Measurements from ENCODE around the gene WWC1. TPM values are rescaled to one million over a fixed set of nuclear protein-coding genes. Genes with fewer than 3 reads are reported as not detected.
"Not testable (repeated sequence)": the region's sequence is repeated elsewhere in the genome, so short reads cannot be mapped to it uniquely, and the experiment has no call there.

WWC1 gene
- total RNA-seq, 1 donor from 2014 or later, result 2.2 TPM

GRCh38 chr5:168275940-168276339 lies 15.5 kb upstream of the WWC1 start:
- H3K4me3 ChIP-seq, result no peak overlapping the region

DNA sequence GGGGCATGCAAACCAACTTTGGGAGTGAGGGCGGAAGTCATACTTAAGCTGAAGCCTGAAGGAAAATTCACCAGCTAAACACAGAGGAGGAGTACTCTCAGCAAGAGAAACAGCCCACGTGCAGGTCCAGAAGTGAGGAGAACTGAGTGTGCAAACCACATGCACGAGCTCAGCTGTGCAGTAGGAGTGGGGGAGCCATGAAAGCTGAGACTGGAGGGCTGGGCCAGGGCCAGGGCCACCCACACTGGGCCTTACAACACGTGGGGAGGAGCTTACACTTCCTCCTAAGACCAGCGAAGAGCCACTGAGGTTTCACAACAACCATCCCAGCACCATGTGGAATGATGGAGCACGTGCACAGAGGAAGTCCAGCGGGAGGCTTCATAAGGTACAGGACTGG lies 9.3 kb upstream of the WWC1 start:
- Histone ChIP-seq H3K36me3 (no peaks in the 10 kb centered on the region), H3K4me1 (no peaks in the 10 kb centered on the region), H3K9me3 (replicated peaks) (peaks cover 30% of the 10 kb centered on the region), H3K27ac (replicated peaks) (no peak overlapping the region), H3K27me3 (ENCODE audit: low read depth) (peaks cover 38% of the 10 kb centered on the region), H3K4me3 (no peak overlapping the region)
- intact Hi-C loops (cut with micrococcal nuclease), result no loop called here
- TF ChIP-seq, protein P1, sequence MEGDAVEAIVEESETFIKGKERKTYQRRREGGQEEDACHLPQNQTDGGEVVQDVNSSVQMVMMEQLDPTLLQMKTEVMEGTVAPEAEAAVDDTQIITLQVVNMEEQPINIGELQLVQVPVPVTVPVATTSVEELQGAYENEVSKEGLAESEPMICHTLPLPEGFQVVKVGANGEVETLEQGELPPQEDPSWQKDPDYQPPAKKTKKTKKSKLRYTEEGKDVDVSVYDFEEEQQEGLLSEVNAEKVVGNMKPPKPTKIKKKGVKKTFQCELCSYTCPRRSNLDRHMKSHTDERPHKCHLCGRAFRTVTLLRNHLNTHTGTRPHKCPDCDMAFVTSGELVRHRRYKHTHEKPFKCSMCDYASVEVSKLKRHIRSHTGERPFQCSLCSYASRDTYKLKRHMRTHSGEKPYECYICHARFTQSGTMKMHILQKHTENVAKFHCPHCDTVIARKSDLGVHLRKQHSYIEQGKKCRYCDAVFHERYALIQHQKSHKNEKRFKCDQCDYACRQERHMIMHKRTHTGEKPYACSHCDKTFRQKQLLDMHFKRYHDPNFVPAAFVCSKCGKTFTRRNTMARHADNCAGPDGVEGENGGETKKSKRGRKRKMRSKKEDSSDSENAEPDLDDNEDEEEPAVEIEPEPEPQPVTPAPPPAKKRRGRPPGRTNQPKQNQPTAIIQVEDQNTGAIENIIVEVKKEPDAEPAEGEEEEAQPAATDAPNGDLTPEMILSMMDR (IDR thresholded peaks at IDR 0.05; ENCODE audit: borderline replicate concordance), result no peak
- DNase-seq, result no peak

More at GRCh38 chr5:168275940-168276339, 15.5 kb upstream of the WWC1 start:
- TF ChIP-seq, protein P1 (IDR thresholded peaks at IDR 0.05; ENCODE audit: borderline replicate concordance), result no peak
- DNase-seq, result no peak
- H3K36me3 ChIP-seq, result no peaks in the 10 kb centered on the region
- H3K27ac ChIP-seq (replicated peaks), result no peak overlapping the region
- intact Hi-C loops (cut with micrococcal nuclease), result no loop called here
- H3K9me3 ChIP-seq (replicated peaks), result no peaks in the 10 kb centered on the region
- H3K27me3 ChIP-seq (ENCODE audit: low read depth), result peaks cover 24% of the 10 kb centered on the region
- H3K4me1 ChIP-seq, result no peaks in the 10 kb centered on the region

DNA sequence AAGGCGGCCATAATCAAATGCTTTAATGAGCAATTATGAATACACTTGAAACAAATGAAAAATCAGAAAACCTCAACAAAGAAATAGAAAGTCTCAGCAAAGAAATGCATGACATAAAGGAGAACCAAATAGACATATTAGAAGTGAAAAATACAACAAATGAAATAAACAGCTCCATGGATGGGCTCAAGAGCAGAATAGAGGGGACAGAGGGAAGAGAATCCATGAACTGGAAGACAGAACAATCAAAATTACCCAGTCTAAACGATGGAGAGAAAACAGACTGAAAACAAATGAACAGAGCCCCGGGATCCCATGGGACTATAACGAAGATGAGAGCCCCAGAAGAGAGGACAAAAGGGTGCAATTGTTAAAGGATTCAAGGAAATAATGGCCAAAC lies 6.6 kb upstream of the WWC1 start:
- no peak overlapping the region for H3K27ac ChIP-seq (replicated peaks)
- H3K27me3 ChIP-seq (ENCODE audit: low read depth), result peaks cover 39% of the 10 kb centered on the region
- no peaks in the 10 kb centered on the region for H3K36me3 ChIP-seq
- intact Hi-C loops (cut with micrococcal nuclease), result no loop called here
- no peaks in the 10 kb centered on the region for H3K4me1 ChIP-seq
- H3K4me3 ChIP-seq, result no peak overlapping the region
- DNase-seq, result no peak
- TF ChIP-seq, protein P1 (IDR thresholded peaks at IDR 0.05; ENCODE audit: borderline replicate concordance), result no peak
- peaks cover 30% of the 10 kb centered on the region for H3K9me3 ChIP-seq (replicated peaks)

GRCh38 chr5:168285696-168286095 lies 5.7 kb upstream of the WWC1 start:
- TF ChIP-seq, protein P1 (IDR thresholded peaks at IDR 0.05; ENCODE audit: borderline replicate concordance), result no peak
- Histone ChIP-seq H3K9me3 (replicated peaks) (peaks cover 30% of the 10 kb centered on the region), H3K36me3 (no peaks in the 10 kb centered on the region), H3K4me1 (no peaks in the 10 kb centered on the region), H3K27ac (replicated peaks) (no peak overlapping the region), H3K4me3 (no peak overlapping the region), H3K27me3 (ENCODE audit: low read depth) (peaks cover 40% of the 10 kb centered on the region)
- intact Hi-C loops (cut with micrococcal nuclease), result no loop called here
- no peak for DNase-seq

DNA sequence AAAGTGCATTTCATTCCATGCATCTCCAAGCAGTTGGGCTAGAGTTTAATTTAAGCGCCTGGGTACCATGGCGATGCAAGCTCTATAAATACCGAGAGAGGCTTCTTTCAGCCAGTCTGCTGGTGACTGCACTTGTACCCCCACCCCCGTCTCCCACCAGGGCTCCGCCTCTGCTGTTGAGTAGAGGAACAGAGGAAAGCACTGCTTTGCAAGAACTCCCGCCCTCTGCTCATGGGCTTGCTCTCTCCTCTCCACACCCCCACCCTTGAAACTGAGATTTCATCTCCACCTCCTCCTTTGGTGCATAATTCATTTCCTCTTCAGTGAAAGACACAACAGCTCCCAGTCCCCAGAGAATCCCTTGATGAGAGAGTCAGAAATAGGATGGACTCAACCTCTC lies 5.1 kb upstream of the WWC1 start:
- Histone ChIP-seq H3K27me3 (ENCODE audit: low read depth) (peaks cover 43% of the 10 kb centered on the region), H3K36me3 (no peaks in the 10 kb centered on the region), H3K27ac (replicated peaks) (no peak overlapping the region), H3K4me1 (peaks cover 3% of the 10 kb centered on the region), H3K9me3 (replicated peaks) (peaks cover 30% of the 10 kb centered on the region), H3K4me3 (no peak overlapping the region)
- intact Hi-C loops (cut with micrococcal nuclease), result no loop called here
- no peak for DNase-seq
- TF ChIP-seq, protein P1 (IDR thresholded peaks at IDR 0.05; ENCODE audit: borderline replicate concordance), result no peak

DNA sequence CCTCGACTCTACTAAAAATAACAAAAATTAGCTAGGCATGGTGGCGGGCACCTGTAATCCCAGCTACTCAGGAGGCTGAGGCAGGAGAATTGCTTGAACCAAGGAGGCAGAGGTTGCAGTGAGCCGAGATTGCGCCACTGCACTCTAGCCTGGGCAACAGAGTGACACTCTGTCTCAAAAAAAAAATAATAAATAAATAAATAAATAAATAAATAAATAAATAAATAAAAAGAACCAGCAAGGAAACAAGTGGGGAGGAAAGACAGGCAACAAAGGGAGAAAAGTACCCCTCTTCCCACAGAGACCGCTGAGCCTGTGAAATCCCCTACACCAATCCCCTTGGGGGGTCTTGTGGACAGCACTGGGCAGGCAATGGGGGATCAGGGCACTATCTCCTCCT lies 4.6 kb upstream of the WWC1 start:
- H3K36me3 ChIP-seq; H3K4me1 ChIP-seq; H3K27ac ChIP-seq (replicated peaks); DNase-seq; H3K4me3 ChIP-seq; intact Hi-C loops (cut with micrococcal nuclease): not testable (repeated sequence)
- peaks cover 30% of the 10 kb centered on the region for H3K9me3 ChIP-seq (replicated peaks)
- H3K27me3 ChIP-seq (ENCODE audit: low read depth), result peaks cover 46% of the 10 kb centered on the region

Data from left ventricle myocardium inferior (tissue), 1 donor.